ENCODE measurements around the gene DSTN. TPM values are rescaled to one million over a fixed set of nuclear protein-coding genes. Genes with fewer than 3 reads are reported as not detected.
A peak's percentile ranks its signal among the peaks of the same experiment; 100 is the strongest.

The DSTN gene
- total and polyA plus RNA-seq, 2 of the 4 experiments (the other 2 are of a cell fraction): 221 to 269 TPM

- Histone ChIP-seq H3K79me1 (ENCODE audit: low read depth in 1 of 2, low read length in 2 of 2) (peaks cover 27 to 97% of the 10 kb centered on the region in 2 experiments), H3K27me3 (ENCODE audit: control insufficient read depth, insufficient read depth, low read length) (no peaks in the 10 kb centered on the region), H3K9ac (ENCODE audit: low read depth, low read length) (no peak overlapping the region), H2AFZ (replicated peaks; ENCODE audit: low read length, poor library complexity) (no peak overlapping the region), H3K4ac (ENCODE audit: low read depth, low read length) (no peak overlapping the region), H3K4me3 (ENCODE audit: insufficient read depth, low read depth, low read length) (no peak overlapping the region), H3K36me3 (ENCODE audit: control insufficient read depth, insufficient read depth, low read length) (peaks cover 43% of the 10 kb centered on the region), H3K18ac (ENCODE audit: low read depth, low read length) (no peak overlapping the region), H3K23ac (ENCODE audit: low read depth, low read length) (no peak overlapping the region), H2AK5ac (ENCODE audit: low read depth, low read length) (no peak overlapping the region), H2AK9ac (replicated peaks; ENCODE audit: low read depth, low read length, poor library complexity) (no peak overlapping the region), H4K20me1 (ENCODE audit: insufficient read depth, low read length) (peaks cover 99% of the 10 kb centered on the region), H2BK20ac (ENCODE audit: low read depth, low read length) (no peak overlapping the region), H3K27ac (ENCODE audit: insufficient read depth, low read length) (no peak overlapping the region), H3K14ac (replicated peaks; ENCODE audit: low read depth, low read length) (no peak overlapping the region), H4K5ac (ENCODE audit: low read depth, low read length) (no peak overlapping the region), H3K4me1 (ENCODE audit: control insufficient read depth, insufficient read depth, low read length) (peaks cover 47% of the 10 kb centered on the region), H3K9me1 (ENCODE audit: insufficient read depth, low read length) (peaks cover 30% of the 10 kb centered on the region), H3K4me2 (ENCODE audit: low read depth, low read length) (no peak overlapping the region), H3K9me3 (ENCODE audit: control insufficient read depth, insufficient read depth, low read length) (no peaks in the 10 kb centered on the region), H2BK15ac (ENCODE audit: low read depth, low read length) (no peak overlapping the region), H3K56ac (ENCODE audit: extremely low read depth, insufficient read depth, low read length) (no peak overlapping the region; the same call in 1 of the 2 replicates), H2BK5ac (ENCODE audit: low read depth, low read length, poor library complexity, severe bottlenecking) (no peak overlapping the region), H2BK120ac (ENCODE audit: low read depth, low read length) (no peak overlapping the region), H4K91ac (ENCODE audit: insufficient read depth, low read depth, low read length) (no peak overlapping the region), H4K8ac (ENCODE audit: low read depth in 2 of 2, low read length in 2 of 2) (no peak overlapping the region)
- BruUV-seq (replicated peaks): no TSS peak
- dilution Hi-C loops (cut with HindIII; ENCODE audit: low sequenced_read_pairs, unreplicated experiment): no loop called here
- intact Hi-C loops (cut with micrococcal nuclease): no loop called here
- ChIA-PET POLR2A (ENCODE audit: unreplicated experiment) (no interaction called here), CTCF (no interaction called here)
- TF ChIP-seq CTCF (conservative IDR thresholded peaks at IDR 0.05; ENCODE audit: low read depth, low read length) (peak; percentile 18; the same call in 1 of the 2 replicates), ELK1 (IDR thresholded peaks at IDR 0.05; ENCODE audit: borderline replicate concordance, low read depth, low read length) (no peak)
- 69% methylated on average over 4 of the region's 20 CpGs; no CpG with 5 or more reads in 1 of the 2 experiments for WGBS, 2 experiments (ENCODE audit: extremely low coverage in 2 of 2, insufficient read length in 1 of 2)
- DNase-seq (no peak), ATAC-seq (ENCODE audit: low read depth) (no peak)
- in situ Hi-C loops (cut with MboI; ENCODE audit: low sequenced_read_pairs): loop anchor here (25.0 kb wide), 1 partner anchor 488 kb away; the partner anchor contains the start of genes KAT14 and PET117
These were observed 79.2 kb downstream of the DSTN start for GRCh38 chr20:17648791-17649730.
